ENCODE data around the gene CYBA. TPM values are rescaled to one million over a fixed set of nuclear protein-coding genes. Genes with fewer than 3 reads are reported as not detected.
A peak's percentile ranks its signal among the peaks of the same experiment; 100 is the strongest.

Gene CYBA
- total and polyA plus RNA-seq, 2 of the 13 experiments (the other 11 are each of a cell fraction or from before 2014, with no cell fraction given), result 196 to 250 TPM

DNA sequence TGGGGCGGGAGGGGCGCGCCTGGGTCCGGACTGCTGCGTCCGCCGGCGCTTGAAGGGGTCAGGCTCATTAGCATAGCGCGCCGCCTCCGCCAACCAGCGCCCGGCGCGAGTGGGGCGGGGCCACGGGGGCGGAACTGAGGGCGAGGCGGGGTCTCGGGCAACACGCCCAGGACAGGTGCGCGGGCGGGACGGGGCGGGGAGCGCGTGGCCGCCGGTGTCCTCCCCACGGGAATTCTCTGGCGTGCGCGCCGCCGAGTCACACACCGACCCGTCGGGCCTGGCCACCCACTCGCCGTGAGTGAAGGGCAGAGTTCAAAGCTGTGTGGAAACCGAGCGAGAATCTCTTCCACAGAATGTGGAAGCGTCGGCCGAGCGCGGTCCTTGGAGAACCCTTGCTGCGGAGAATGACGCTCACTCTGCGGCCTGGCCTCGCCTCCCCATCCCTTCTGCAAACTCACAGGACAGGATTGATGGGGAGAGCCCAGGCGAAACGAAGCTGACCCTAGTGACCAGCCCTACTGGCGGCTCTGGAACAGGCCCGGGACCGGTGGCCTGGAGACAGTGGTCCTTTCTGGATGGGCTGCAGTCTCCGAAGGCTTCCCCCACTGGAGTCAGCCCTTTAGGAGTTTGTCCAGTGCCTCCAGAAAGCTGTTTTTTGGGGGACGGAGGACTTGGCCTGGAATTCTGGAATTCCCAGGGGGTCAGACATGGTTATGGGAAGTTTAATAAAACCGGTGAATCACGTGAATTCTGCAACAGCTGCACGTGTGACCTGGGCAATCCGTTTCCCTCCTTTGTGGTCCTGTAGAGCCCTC is 35.8 kb upstream of the CYBA start, which contains the start of gene SNAI3 (continued):
- TF ChIP-seq, protein P1, sequence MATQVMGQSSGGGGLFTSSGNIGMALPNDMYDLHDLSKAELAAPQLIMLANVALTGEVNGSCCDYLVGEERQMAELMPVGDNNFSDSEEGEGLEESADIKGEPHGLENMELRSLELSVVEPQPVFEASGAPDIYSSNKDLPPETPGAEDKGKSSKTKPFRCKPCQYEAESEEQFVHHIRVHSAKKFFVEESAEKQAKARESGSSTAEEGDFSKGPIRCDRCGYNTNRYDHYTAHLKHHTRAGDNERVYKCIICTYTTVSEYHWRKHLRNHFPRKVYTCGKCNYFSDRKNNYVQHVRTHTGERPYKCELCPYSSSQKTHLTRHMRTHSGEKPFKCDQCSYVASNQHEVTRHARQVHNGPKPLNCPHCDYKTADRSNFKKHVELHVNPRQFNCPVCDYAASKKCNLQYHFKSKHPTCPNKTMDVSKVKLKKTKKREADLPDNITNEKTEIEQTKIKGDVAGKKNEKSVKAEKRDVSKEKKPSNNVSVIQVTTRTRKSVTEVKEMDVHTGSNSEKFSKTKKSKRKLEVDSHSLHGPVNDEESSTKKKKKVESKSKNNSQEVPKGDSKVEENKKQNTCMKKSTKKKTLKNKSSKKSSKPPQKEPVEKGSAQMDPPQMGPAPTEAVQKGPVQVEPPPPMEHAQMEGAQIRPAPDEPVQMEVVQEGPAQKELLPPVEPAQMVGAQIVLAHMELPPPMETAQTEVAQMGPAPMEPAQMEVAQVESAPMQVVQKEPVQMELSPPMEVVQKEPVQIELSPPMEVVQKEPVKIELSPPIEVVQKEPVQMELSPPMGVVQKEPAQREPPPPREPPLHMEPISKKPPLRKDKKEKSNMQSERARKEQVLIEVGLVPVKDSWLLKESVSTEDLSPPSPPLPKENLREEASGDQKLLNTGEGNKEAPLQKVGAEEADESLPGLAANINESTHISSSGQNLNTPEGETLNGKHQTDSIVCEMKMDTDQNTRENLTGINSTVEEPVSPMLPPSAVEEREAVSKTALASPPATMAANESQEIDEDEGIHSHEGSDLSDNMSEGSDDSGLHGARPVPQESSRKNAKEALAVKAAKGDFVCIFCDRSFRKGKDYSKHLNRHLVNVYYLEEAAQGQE (IDR thresholded peaks at IDR 0.05; ENCODE audit: borderline replicate concordance in 1 of 2, low read depth in 1 of 2, low read length in 2 of 2), result no peak
- TF ChIP-seq ZNF124 (CRISPR knock-in tag; IDR thresholded peaks at IDR 0.05), result peak; percentile 40; the same call in 1 of the 2 replicates
- TF ChIP-seq, protein P2, sequence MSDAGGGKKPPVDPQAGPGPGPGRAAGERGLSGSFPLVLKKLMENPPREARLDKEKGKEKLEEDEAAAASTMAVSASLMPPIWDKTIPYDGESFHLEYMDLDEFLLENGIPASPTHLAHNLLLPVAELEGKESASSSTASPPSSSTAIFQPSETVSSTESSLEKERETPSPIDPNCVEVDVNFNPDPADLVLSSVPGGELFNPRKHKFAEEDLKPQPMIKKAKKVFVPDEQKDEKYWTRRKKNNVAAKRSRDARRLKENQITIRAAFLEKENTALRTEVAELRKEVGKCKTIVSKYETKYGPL (CRISPR knock-in tag; IDR thresholded peaks at IDR 0.05), result no peak
- TF ChIP-seq IKZF4 (CRISPR knock-in tag; IDR thresholded peaks at IDR 0.05; ENCODE audit: borderline replicate concordance, low read depth, not compliant biosample characterization), result peak; percentile 50
- TF ChIP-seq, protein P3, sequence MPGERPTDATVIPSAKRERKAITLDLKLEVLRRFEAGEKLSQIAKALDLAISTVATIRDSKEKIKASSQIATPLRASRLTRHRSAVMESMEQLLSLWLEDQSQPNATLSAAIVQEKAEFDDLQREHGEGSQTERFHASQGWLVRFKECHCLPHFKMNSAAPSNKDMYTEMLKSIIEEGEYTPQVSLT (CRISPR knock-in tag; IDR thresholded peaks at IDR 0.05; ENCODE audit: borderline replicate concordance, low read depth), result no peak
- no peak for TF ChIP-seq TBL1XR1 (IDR thresholded peaks at IDR 0.05; ENCODE audit: borderline replicate concordance, low read length, partially characterized antibody)
- peak; percentile 83; the same call in 1 of the 2 replicates for TF ChIP-seq AKAP8 (CRISPR knock-in tag; IDR thresholded peaks at IDR 0.05)
- TF ChIP-seq, protein P4, sequence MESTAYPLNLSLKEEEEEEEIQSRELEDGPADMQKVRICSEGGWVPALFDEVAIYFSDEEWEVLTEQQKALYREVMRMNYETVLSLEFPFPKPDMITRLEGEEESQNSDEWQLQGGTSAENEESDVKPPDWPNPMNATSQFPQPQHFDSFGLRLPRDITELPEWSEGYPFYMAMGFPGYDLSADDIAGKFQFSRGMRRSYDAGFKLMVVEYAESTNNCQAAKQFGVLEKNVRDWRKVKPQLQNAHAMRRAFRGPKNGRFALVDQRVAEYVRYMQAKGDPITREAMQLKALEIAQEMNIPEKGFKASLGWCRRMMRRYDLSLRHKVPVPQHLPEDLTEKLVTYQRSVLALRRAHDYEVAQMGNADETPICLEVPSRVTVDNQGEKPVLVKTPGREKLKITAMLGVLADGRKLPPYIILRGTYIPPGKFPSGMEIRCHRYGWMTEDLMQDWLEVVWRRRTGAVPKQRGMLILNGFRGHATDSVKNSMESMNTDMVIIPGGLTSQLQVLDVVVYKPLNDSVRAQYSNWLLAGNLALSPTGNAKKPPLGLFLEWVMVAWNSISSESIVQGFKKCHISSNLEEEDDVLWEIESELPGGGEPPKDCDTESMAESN (CRISPR knock-in tag; conservative IDR thresholded peaks at IDR 0.05), result peak; percentile 39; the same call in 1 of the 2 replicates
- TF ChIP-seq EZH2 (conservative IDR thresholded peaks at IDR 0.05; ENCODE audit: low read depth, low read length), result peak; percentile 59; the same call in 1 of the 2 replicates
- peak; percentile 42 for TF ChIP-seq TEAD3 (CRISPR knock-in tag; optimal IDR thresholded peaks at IDR 0.05; ENCODE audit: borderline replicate concordance)
- no peak for TF ChIP-seq ZSCAN20 (CRISPR knock-in tag; IDR thresholded peaks at IDR 0.05; ENCODE audit: borderline replicate concordance)
- no peak for TF ChIP-seq ZNF703 (CRISPR knock-in tag; IDR thresholded peaks at IDR 0.05; ENCODE audit: borderline replicate concordance)
- 0 out of 2 replicates have a peak, but pooled peaks have one; percentile 58 for TF ChIP-seq GTF3A (CRISPR knock-in tag; conservative IDR thresholded peaks at IDR 0.05)
- no peak for TF ChIP-seq MTA3 (CRISPR knock-in tag; IDR thresholded peaks at IDR 0.05)
- no peak for TF ChIP-seq RFX1 (IDR thresholded peaks at IDR 0.05)
- TF ChIP-seq ZSCAN21 (CRISPR knock-in tag; IDR thresholded peaks at IDR 0.05; ENCODE audit: borderline replicate concordance), result 0 out of 2 replicates have a peak, but pooled peaks have one; percentile 41
- no peak; the same call in 1 of the 2 replicates for TF ChIP-seq CC2D1A (CRISPR knock-in tag; IDR thresholded peaks at IDR 0.05)
- TF ChIP-seq, protein P5, sequence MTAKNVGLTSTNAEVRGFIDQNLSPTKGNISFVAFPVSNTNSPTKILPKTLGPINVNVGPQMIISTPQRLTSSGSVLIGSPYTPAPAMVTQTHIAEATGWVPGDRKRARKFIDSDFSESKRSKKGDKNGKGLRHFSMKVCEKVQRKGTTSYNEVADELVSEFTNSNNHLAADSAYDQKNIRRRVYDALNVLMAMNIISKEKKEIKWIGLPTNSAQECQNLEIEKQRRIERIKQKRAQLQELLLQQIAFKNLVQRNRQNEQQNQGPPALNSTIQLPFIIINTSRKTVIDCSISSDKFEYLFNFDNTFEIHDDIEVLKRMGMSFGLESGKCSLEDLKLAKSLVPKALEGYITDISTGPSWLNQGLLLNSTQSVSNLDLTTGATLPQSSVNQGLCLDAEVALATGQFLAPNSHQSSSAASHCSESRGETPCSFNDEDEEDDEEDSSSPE (CRISPR knock-in tag; IDR thresholded peaks at IDR 0.05), result peak; percentile 60; the same call in 1 of the 2 replicates
- TF ChIP-seq THYN1 (CRISPR knock-in tag; IDR thresholded peaks at IDR 0.05; ENCODE audit: borderline replicate concordance, low read depth), result no peak
